HFF-Myc (cell line): ENCODE results near the gene GUK1.
"Not testable (repeated sequence)": the region's sequence is repeated elsewhere in the genome, so short reads cannot be mapped to it uniquely, and the experiment has no call there.

Experiments used
- DNase-seq: peaks from one replicate; pipeline ENCODE4 v3.0.0-alpha.2; 2011; ENCODE audit warnings: low read depth; ENCODE audit errors: extremely low read depth
- H3K4me3 ChIP-seq: replicated peaks from 2 replicates; pipeline ENCODE4 v1.5.1; 2011; ENCODE audit warnings: low read depth, mild to moderate bottlenecking, control low read depth, low read length
- TF ChIP-seq, protein P1 (sequence below): IDR thresholded peaks from 2 replicates; pipeline ENCODE4 v1.5.1; 2012; ENCODE audit warnings: mild to moderate bottlenecking, low read depth, low read length, control low read depth; ENCODE audit errors: missing control alignments

The GUK1 gene

DNA sequence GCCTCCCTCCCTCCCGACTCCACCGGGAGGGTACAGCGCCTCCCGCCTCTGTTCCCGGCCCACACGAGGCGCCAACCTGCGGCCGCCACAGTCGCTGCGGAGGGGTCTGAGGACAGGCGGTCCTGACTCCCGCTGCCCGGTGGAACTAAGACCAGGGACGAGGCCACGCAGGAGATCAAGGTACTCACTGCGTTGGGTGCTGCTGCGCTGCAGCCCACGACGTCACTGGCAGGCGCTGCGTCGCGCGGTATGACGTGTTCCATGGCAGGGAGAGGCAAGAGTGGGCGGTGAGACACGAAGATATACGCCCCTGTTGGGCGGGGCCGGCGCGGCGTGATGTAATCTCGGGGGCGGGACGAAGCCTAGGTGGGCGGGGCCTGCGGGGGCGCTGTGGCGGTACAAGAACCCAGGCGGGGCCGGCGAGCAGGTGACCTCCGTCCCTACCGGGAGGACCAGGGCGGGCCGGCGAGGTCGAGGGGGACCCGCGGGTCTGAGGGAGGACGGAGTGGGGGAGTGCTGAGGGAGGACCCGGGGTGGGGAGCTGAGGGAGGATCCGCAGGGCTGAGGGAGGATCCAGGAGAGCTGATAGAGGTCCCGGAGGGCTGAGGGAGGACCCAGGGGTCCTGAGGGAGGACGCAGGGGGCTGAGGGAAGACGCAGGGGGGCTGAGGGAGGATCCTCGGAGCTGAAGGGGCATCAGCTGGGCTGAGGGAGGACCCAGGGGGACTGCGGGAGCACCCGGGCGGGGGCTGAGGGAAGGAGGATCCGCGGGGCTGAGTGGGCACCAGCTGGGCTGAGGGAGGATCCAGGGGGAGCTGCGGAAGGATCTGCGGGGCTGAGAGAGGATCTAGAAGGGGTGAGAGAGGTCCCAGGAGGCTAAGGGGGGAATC lies 30.8 kb upstream of the GUK1 start, which contains the start of gene MRPL55:
Gene MRPL55, minus strand, starts transcription at position 227 of the 889 bp plus-strand sequence. CDS start 1,039 bp downstream, outside the sequence.
- DNase-seq, result peak; percentile 71
- peak within 1 kb of the TSS; percentile 99 for H3K4me3 ChIP-seq
- TF ChIP-seq, protein P1, sequence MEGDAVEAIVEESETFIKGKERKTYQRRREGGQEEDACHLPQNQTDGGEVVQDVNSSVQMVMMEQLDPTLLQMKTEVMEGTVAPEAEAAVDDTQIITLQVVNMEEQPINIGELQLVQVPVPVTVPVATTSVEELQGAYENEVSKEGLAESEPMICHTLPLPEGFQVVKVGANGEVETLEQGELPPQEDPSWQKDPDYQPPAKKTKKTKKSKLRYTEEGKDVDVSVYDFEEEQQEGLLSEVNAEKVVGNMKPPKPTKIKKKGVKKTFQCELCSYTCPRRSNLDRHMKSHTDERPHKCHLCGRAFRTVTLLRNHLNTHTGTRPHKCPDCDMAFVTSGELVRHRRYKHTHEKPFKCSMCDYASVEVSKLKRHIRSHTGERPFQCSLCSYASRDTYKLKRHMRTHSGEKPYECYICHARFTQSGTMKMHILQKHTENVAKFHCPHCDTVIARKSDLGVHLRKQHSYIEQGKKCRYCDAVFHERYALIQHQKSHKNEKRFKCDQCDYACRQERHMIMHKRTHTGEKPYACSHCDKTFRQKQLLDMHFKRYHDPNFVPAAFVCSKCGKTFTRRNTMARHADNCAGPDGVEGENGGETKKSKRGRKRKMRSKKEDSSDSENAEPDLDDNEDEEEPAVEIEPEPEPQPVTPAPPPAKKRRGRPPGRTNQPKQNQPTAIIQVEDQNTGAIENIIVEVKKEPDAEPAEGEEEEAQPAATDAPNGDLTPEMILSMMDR, result no peak

DNA sequence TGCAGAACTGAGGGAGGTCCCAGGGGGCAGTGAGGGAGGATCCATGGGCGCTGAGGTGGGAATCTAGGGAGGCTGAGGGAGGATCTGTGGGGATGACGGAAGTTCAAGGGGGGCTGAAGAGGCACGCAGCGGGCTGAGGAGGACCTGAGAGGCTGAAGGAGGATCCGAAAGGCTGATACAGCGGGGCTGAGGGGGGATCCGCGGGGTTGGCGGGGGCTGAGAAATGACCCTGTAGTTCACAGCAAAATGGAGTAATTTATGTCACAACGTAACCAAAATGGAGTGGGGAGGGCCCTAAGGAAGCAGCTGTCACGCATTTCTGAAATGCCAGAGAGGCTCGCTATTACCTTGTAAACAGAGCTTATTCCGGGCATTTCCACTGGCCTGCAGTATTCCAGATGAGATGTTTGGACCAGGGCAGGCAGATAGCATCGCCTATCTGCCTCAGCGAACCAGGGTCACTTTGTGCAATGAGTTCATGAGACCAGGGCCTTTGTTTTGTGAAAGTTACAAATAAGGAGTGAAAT lies 30.1 kb upstream of the GUK1 start:
- TF ChIP-seq, protein P1, result no peak
- H3K4me3 ChIP-seq, result peak overlapping the region; percentile 99
- DNase-seq, result no peak

DNA sequence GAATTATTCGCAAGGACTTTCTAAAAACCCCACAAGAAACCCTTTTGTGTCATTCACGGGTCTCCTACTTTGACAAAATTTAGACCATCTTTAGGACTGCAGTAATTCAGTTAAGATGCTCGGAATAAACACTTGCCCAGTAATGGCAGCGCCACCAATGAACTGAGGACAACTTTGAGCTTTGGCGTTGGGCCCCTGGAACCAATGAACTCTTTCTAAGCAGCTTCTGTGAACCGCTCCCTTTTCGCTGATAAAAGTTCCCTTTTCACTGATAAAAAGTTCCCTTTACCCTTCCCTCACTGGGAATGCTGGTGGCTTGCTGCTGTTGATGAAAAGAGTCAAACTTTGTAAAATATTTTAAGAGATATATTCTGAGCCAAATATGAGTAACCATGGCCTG lies 29.5 kb upstream of the GUK1 start:
- no peak overlapping the region for H3K4me3 ChIP-seq
- no peak for DNase-seq
- TF ChIP-seq, protein P1, result no peak

DNA sequence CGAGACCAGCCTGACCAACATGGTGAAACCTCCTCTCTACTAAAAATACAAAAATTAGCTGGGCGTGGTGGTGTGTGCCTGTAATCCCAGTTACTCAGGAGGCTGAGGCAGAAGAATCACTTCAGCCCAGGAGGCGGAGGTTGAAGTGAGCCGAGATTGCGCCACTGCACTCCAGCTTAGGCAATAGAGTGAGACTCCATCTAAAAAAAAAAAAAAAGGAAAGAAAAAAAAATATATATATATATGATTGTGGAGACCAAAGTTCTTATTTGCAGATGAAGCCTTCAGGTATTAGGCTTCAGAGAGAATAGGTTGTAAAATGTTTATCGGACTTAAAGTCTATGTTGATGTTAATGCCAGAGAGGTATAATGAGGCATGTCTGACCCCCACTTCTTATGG lies 28.8 kb upstream of the GUK1 start:
- DNase-seq, result not testable (repeated sequence)

DNA sequence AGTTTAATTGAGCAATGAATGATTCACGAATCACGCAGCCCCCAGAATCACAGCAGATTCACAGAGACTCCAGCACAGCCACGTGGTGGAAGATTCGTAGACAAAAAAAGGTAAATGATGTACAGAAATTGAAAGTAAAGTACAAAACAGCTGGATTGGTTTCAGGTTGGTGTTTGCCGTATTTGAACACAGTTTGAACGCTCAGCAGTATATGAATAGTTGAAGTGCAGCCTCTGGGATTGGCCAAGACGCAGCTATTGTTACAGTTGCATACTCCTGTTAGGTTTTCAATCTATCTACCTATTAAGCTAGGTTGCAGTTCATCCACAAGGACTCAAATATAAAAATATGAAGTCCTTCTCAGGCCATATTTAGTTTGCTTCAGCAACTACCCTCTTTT lies 27.9 kb upstream of the GUK1 start:
- no peak overlapping the region for H3K4me3 ChIP-seq
- TF ChIP-seq, protein P1, result no peak
- DNase-seq, result no peak

More for the DNA sequence above, 28.8 kb upstream of the GUK1 start:
- not testable (repeated sequence) for H3K4me3 ChIP-seq

DNA sequence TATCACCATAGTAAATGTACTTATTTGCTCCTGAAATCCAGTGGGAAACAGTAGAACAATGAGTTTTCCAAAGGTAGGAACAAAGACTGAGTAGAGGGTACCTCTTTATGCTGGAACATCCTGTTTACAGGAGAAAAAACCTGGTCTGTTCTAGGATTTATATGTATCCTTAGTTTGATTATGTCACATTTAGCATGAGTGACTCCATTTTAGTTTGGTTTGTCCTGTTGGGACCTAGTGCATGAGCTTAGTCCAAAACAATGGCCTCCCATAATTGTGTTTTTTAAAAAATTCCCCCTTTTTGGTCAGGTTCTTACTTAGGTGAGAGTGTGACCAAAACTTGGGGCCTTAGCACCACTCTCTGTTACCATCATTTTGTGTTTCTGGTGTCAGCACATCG lies 27.5 kb upstream of the GUK1 start:
- TF ChIP-seq, protein P1, result no peak
- no peak for DNase-seq

DNA sequence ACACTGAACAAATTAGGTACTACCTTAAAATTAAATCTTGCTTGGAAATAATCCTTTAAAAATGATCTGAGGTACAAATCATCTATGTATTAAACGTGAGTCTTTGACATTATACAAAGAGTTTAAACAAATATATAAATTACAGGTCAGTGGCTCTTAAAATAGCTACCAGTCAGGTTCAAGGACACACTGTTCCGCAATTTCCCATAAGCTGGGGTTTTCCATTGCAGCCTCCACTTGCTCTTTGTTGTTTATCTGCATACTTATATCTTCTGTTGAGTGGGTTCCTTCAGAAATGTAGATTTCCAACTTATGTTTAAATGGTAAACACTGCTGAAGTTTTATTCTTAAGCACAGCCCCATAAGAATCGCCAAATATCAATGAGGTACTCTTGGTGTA lies 25.3 kb upstream of the GUK1 start:
- H3K4me3 ChIP-seq, result no peak overlapping the region
- no peak for DNase-seq
- TF ChIP-seq, protein P1, result no peak

More for the DNA sequence above, 27.5 kb upstream of the GUK1 start:
- H3K4me3 ChIP-seq, result no peak overlapping the region
